Mesenchymal stem cell (in vitro differentiated cells and primary cell): ENCODE results near the gene MT4.
"Not testable (repeated sequence)": the region's sequence is repeated elsewhere in the genome, so short reads cannot be mapped to it uniquely, and the experiment has no call there.

Experiments used
- DNase-seq: peaks from one replicate; pipeline ENCODE4 v3.0.0-alpha.2; 2013
- H2AFZ ChIP-seq: one replicate; pipeline ENCODE4 v1.6.1; 2013; ENCODE audit warnings: low read depth, mild to moderate bottlenecking, control low read depth, inconsistent platforms, low read length, moderate library complexity
- H2AK5ac ChIP-seq: 2 replicates; pipeline ENCODE4 v1.6.1; 2013; ENCODE audit warnings: low read length, moderate library complexity, mild to moderate bottlenecking, inconsistent platforms; ENCODE audit not compliant: severe bottlenecking
- H2BK120ac ChIP-seq: one replicate; pipeline ENCODE4 v1.6.1; 2013; ENCODE audit warnings: low read depth, mild to moderate bottlenecking, inconsistent platforms, low read length, moderate library complexity
- H2BK12ac ChIP-seq, 2 experiments: one replicate each; pipeline ENCODE4 v1.6.1; 2013; ENCODE audit warnings: inconsistent platforms in 2 of 2, low read length in 2 of 2, mild to moderate bottlenecking in 2 of 2, moderate library complexity in 2 of 2, control low read depth in 1 of 2
- H2BK15ac ChIP-seq: one replicate; pipeline ENCODE4 v1.6.1; 2013; ENCODE audit warnings: mild to moderate bottlenecking, low read depth, inconsistent platforms; ENCODE audit not compliant: poor library complexity, severe bottlenecking
- H2BK5ac ChIP-seq: 2 replicates; pipeline ENCODE4 v1.6.1; 2013; ENCODE audit warnings: low read depth, mild to moderate bottlenecking, low read length, control low read depth, inconsistent platforms; ENCODE audit not compliant: poor library complexity, severe bottlenecking
- H3K14ac ChIP-seq, 2 experiments: one replicate each; pipeline ENCODE4 v1.6.1; 2013; ENCODE audit warnings: inconsistent platforms in 2 of 2, low read length in 2 of 2, control low read depth in 1 of 2, mild to moderate bottlenecking in 1 of 2, moderate library complexity in 1 of 2
- H3K18ac ChIP-seq, 2 experiments: one replicate each; pipeline ENCODE4 v1.6.1; 2013; ENCODE audit warnings: inconsistent platforms in 2 of 2, low read length in 2 of 2, control low read depth in 1 of 2, low read depth in 1 of 2, mild to moderate bottlenecking in 1 of 2
- H3K23ac ChIP-seq, 2 experiments: one replicate each; pipeline ENCODE4 v1.6.1; 2013; ENCODE audit warnings: inconsistent platforms in 2 of 2, low read length in 2 of 2, mild to moderate bottlenecking in 2 of 2, moderate library complexity in 2 of 2, control low read depth in 1 of 2
- H3K27ac ChIP-seq: 2 replicates; pipeline ENCODE4 v1.5.1; 2013; ENCODE audit warnings: mild to moderate bottlenecking, moderate library complexity, low read length, control low read depth, inconsistent platforms; ENCODE audit not compliant: poor library complexity, severe bottlenecking
- H3K27me3 ChIP-seq, 2 experiments: 2 replicates each; pipeline versions ENCODE4 v1.6.1 to v1.7.0; 2013; ENCODE audit warnings: low read length in 2 of 2, mild to moderate bottlenecking in 2 of 2, moderate library complexity in 2 of 2, control low read depth in 1 of 2, inconsistent platforms in 1 of 2; ENCODE audit not compliant: control insufficient read depth in 1 of 2, insufficient read depth in 1 of 2
- H3K36me3 ChIP-seq, 2 experiments: 2 replicates each; pipeline versions ENCODE4 v1.6.1 to v1.7.0; 2013; ENCODE audit warnings: low read length in 2 of 2, control low read depth in 1 of 2, inconsistent platforms in 1 of 2, low read depth in 1 of 2, mild to moderate bottlenecking in 1 of 2; ENCODE audit not compliant: insufficient read depth in 2 of 2, control insufficient read depth in 1 of 2
- H3K4ac ChIP-seq, 2 experiments: one replicate each; pipeline ENCODE4 v1.6.1; 2013; ENCODE audit warnings: inconsistent platforms in 2 of 2, low read length in 2 of 2, mild to moderate bottlenecking in 2 of 2, moderate library complexity in 2 of 2, control low read depth in 1 of 2, low read depth in 1 of 2
- H3K4me1 ChIP-seq: 2 replicates; pipeline ENCODE4 v1.6.1; 2013; ENCODE audit warnings: low read depth, low read length, control low read depth; ENCODE audit not compliant: control insufficient read depth, insufficient read depth
- H3K4me2 ChIP-seq: 2 replicates; pipeline ENCODE4 v1.6.1; 2013; ENCODE audit warnings: low read length, mild to moderate bottlenecking, inconsistent platforms; ENCODE audit not compliant: poor library complexity, severe bottlenecking
- H3K4me3 ChIP-seq, 2 experiments: 2 replicates each; pipeline versions ENCODE4 v1.5.1 to v1.7.0; 2013; ENCODE audit warnings: low read length in 2 of 2, mild to moderate bottlenecking in 2 of 2, control low read depth in 1 of 2, low read depth in 1 of 2; ENCODE audit not compliant: insufficient read depth in 1 of 2
- H3K79me1 ChIP-seq: replicated peaks from 2 replicates; pipeline ENCODE4 v1.6.1; 2013; ENCODE audit warnings: mild to moderate bottlenecking, control low read depth, low read length, inconsistent platforms; ENCODE audit not compliant: poor library complexity, severe bottlenecking
- H3K9ac ChIP-seq: 2 replicates; pipeline ENCODE4 v1.7.0; 2013; ENCODE audit warnings: mild to moderate bottlenecking, low read length, moderate library complexity
- H3K9me3 ChIP-seq: 2 replicates; pipeline ENCODE4 v1.7.0; 2013; ENCODE audit warnings: mild to moderate bottlenecking, low read length; ENCODE audit not compliant: control insufficient read depth
- H4K8ac ChIP-seq: one replicate; pipeline ENCODE4 v1.6.1; 2013; ENCODE audit warnings: inconsistent platforms, mild to moderate bottlenecking, low read length, moderate library complexity
- H4K91ac ChIP-seq: one replicate; pipeline ENCODE4 v1.6.1; 2013; ENCODE audit warnings: mild to moderate bottlenecking, low read length, inconsistent platforms
- WGBS: methylation state at CpG from one replicate; pipeline ENCODE4 v1.1.7; 2013; ENCODE audit warnings: mixed read lengths; 5-methylcytosine and 5-hydroxymethylcytosine counted together

The MT4 gene

GRCh38 chr16:56580391-56581048 is 15.6 kb downstream of the MT4 start:
- Histone ChIP-seq H3K14ac (no peak overlapping the region), H4K91ac (no peak overlapping the region), H3K23ac (no peak overlapping the region), H3K4me3 (no peak overlapping the region), H2AK5ac (no peak overlapping the region), H3K18ac (no peak overlapping the region), H3K9me3 (no peaks in the 10 kb centered on the region), H3K4ac (no peak overlapping the region), H3K79me1 (no peaks in the 10 kb centered on the region), H3K4me1 (no peaks in the 10 kb centered on the region), H2BK12ac (no peak overlapping the region), H2BK15ac (no peak overlapping the region), H2AFZ (no peak overlapping the region), H3K36me3 (no peaks in the 10 kb centered on the region), H3K4me2 (no peak overlapping the region), H4K8ac (no peak overlapping the region), H2BK120ac (no peak overlapping the region), H2BK5ac (no peak overlapping the region), H3K9ac (no peak overlapping the region), H3K27me3 (peaks cover 15 to 19% of the 10 kb centered on the region in 2 experiments), H3K27ac (no peak overlapping the region)
- 67% methylated on average over 5 of the region's 6 CpGs for WGBS
- no peak for DNase-seq

GRCh38 chr16:56582911-56583310 is 18.0 kb downstream of the MT4 start:
- H2BK12ac ChIP-seq, H3K79me1 ChIP-seq, H2AFZ ChIP-seq, H3K23ac ChIP-seq, H2AK5ac ChIP-seq, H3K14ac ChIP-seq, H3K27ac ChIP-seq, H2BK120ac ChIP-seq, H3K4me2 ChIP-seq, H3K4ac ChIP-seq, H2BK5ac ChIP-seq, H3K9ac ChIP-seq, H3K18ac ChIP-seq, H4K8ac ChIP-seq, H2BK15ac ChIP-seq, H3K9me3 ChIP-seq, H3K4me1 ChIP-seq, H4K91ac ChIP-seq, H3K36me3 ChIP-seq, H3K4me3 ChIP-seq, DNase-seq: not testable (repeated sequence)
- peaks cover 36 to 40% of the 10 kb centered on the region in 2 experiments for H3K27me3 ChIP-seq
- 100% methylated on average over 2 of the region's 2 CpGs for WGBS

GRCh38 chr16:56583351-56584168 is 18.7 kb downstream of the MT4 start:
- Histone ChIP-seq H3K27ac (no peak overlapping the region), H3K4me1 (no peaks in the 10 kb centered on the region), H4K91ac (no peak overlapping the region), H3K27me3 (peaks cover 43 to 46% of the 10 kb centered on the region in 2 experiments), H3K36me3 (no peaks in the 10 kb centered on the region), H2BK12ac (no peak overlapping the region), H2BK5ac (no peak overlapping the region), H3K4me3 (no peak overlapping the region), H2BK15ac (no peak overlapping the region), H3K23ac (no peak overlapping the region), H3K14ac (no peak overlapping the region), H2BK120ac (no peak overlapping the region), H2AK5ac (no peak overlapping the region), H3K9ac (no peak overlapping the region), H3K79me1 (no peaks in the 10 kb centered on the region), H3K4ac (no peak overlapping the region), H4K8ac (no peak overlapping the region), H3K18ac (no peak overlapping the region), H3K4me2 (no peak overlapping the region), H2AFZ (no peak overlapping the region), H3K9me3 (no peaks in the 10 kb centered on the region)
- no peak for DNase-seq
- 68% methylated on average over 9 of the region's 11 CpGs for whole genome bisulfite sequencing

GRCh38 chr16:56584276-56584675 is 19.4 kb downstream of the MT4 start:
- Histone ChIP-seq H2BK120ac (no peak overlapping the region), H3K27me3 (peaks cover 48 to 53% of the 10 kb centered on the region in 2 experiments), H3K36me3 (no peaks in the 10 kb centered on the region), H3K4me2 (no peak overlapping the region), H4K8ac (no peak overlapping the region), H3K4me3 (no peak overlapping the region), H2AFZ (no peak overlapping the region), H4K91ac (no peak overlapping the region), H2BK12ac (no peak overlapping the region), H3K79me1 (no peaks in the 10 kb centered on the region), H3K27ac (no peak overlapping the region), H3K9me3 (no peaks in the 10 kb centered on the region), H3K9ac (no peak overlapping the region), H3K4me1 (peaks cover 3% of the 10 kb centered on the region), H3K18ac (no peak overlapping the region), H2BK5ac (no peak overlapping the region), H3K4ac (no peak overlapping the region), H3K14ac (no peak overlapping the region), H3K23ac (no peak overlapping the region), H2BK15ac (no peak overlapping the region), H2AK5ac (no peak overlapping the region)
- 81% methylated on average over 11 of the region's 11 CpGs for WGBS
- no peak for DNase-seq
